GM12878 (cell line): Measurements from ENCODE around the gene SLC1A7. TPM values are rescaled to one million over a fixed set of nuclear protein-coding genes. Genes with fewer than 3 reads are reported as not detected.

Source experiments
- E2F4 ChIP-seq: IDR thresholded peaks from 2 replicates; pipeline ENCODE4 v1.6.1; 2012; ENCODE audit warnings: low read depth, low read length, improper control_type of control experiment
- ESRRA ChIP-seq: IDR thresholded peaks from 2 replicates; pipeline ENCODE4 v1.6.1; 2012; ENCODE audit warnings: mild to moderate bottlenecking, low read length, improper control_type of control experiment
- FOXK2 ChIP-seq: fragments of 450-650 bp; IDR thresholded peaks from 2 replicates; pipeline ENCODE4 v1.6.1; 2017; ENCODE audit warnings: mild to moderate bottlenecking, moderate library complexity
- NR2F1 ChIP-seq: fragments of 450-650 bp; conservative IDR thresholded peaks from 2 replicates; pipeline ENCODE4 v1.6.1; 2017; ENCODE audit warnings: mild to moderate bottlenecking
- SIX5 ChIP-seq: IDR thresholded peaks from 2 replicates; pipeline ENCODE4 v1.6.1; 2011; ENCODE audit warnings: mild to moderate bottlenecking, low read depth, low read length, moderate library complexity; ENCODE audit not compliant: severe bottlenecking
- SMAD5 ChIP-seq: IDR thresholded peaks from 2 replicates; pipeline ENCODE4 v1.6.1; 2016; ENCODE audit warnings: antibody characterized with exemption, low read depth
- SUZ12 ChIP-seq: fragments of 200-600 bp; sonication (generic); IDR thresholded peaks from one replicate; pipeline ENCODE4 v1.6.1; 2018; ENCODE audit warnings: antibody characterized with exemption, mild to moderate bottlenecking; ENCODE audit not compliant: unreplicated experiment
- TCF7 ChIP-seq: IDR thresholded peaks from 2 replicates; pipeline ENCODE4 v1.6.1; 2014; ENCODE audit warnings: antibody characterized with exemption, borderline replicate concordance
- ZNF592 ChIP-seq: fragments of 450-650 bp; IDR thresholded peaks from 2 replicates; pipeline ENCODE4 v1.6.1; 2017; ENCODE audit warnings: mild to moderate bottlenecking, moderate library complexity
- ZSCAN29 ChIP-seq: fragments of 450-650 bp; IDR thresholded peaks from 2 replicates; pipeline ENCODE4 v1.6.1; 2017; ENCODE audit warnings: mild to moderate bottlenecking, moderate library complexity
- polyA plus RNA-seq, 11 experiments: library from polyadenylated mRNA; depleted of rRNA in 4 of 11; unstranded in 6 of 11; stranded (reverse) in 5 of 11; fragments of >200 nt; fragmentation: Nextera tagmentation in 4 of 11; fragmentation: Illumina TruSeq in 1 of 11; extraction: Ambion mirVana in 4 of 11; extraction: Trizol in 1 of 11; gene quantifications; 1 replicate in 1 of 11; 2 replicates in 10 of 11; pipeline versions ENCODE4 v1.2.1 to v1.2.3, GENCODE V29; 2011 to 2016; ENCODE audit warnings: inconsistent platforms in 2 of 11, missing spikeins in 2 of 11, low read depth in 1 of 11
- total RNA-seq, 4 experiments: library from RNA; depleted of rRNA in 3 of 4; stranded (reverse); fragments of >200 nt in 3 of 4; fragmentation: Illumina TruSeq in 1 of 4; extraction: Trizol in 1 of 4; gene quantifications; 2 replicates each; pipeline versions ENCODE4 v1.2.1 to v1.2.3, GENCODE V29; 2013 to 2021

Gene SLC1A7
- total and polyA plus RNA-seq, 10 of the 15 experiments (the other 5 are each of a cell fraction or from before 2014, with no cell fraction given): not detected

GRCh38 chr1:53114581-53115400 is 27.6 kb downstream of the SLC1A7 start (continued):
- TF ChIP-seq ZNF592 (no peak), SIX5 (no peak), FOXK2 (no peak), SUZ12 (no peak), ESRRA (no peak), NR2F1 (no peak), TCF7 (no peak), ZSCAN29 (no peak), E2F4 (no peak), SMAD5 (no peak)
